Measurements from ENCODE around the gene KCNJ15. TPM values are rescaled to one million over a fixed set of nuclear protein-coding genes. Genes with fewer than 3 reads are reported as not detected.
A peak's percentile ranks its signal among the peaks of the same experiment; 100 is the strongest.

The KCNJ15 gene
- total and polyA plus RNA-seq, 2 of the 13 experiments (the other 11 are each of a cell fraction or from before 2014, with no cell fraction given) = not detected

DNA sequence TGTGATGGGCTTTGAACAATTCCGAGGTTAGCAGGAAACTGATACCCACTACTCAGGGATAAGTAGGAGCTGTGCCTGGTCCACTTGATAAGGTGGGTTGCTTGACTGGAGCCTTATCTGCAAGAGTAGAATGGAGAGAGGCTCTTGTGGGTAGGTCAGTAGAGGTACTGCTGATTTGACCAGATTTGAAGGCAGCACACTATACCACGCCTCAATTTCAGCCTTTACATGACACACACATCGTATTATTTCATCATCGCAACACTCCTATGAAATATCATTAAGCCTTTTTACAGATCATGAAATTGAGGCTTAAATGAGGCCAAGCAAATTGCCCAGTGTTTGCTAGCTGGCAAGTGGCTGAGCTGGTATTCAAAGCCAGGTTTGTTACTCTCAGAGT is 69.6 kb downstream of the KCNJ15 start:
- H3K36me3 ChIP-seq (replicated peaks in 1 of 2; ENCODE audit: control insufficient read depth in 1 of 2, insufficient read depth in 2 of 2, low read length in 2 of 2) = no peaks in the 10 kb centered on the region
- BruUV-seq (replicated peaks) = no TSS peak
- in situ Hi-C loops (cut with HindIII; ENCODE audit: extremely low pct_ligation_motif_present, low pct_unique_long_range_greater_than_20kb) = no loop called here
- no peak overlapping the region for H3K4me3 ChIP-seq (replicated peaks in 1 of 3; ENCODE audit: insufficient read depth in 1 of 3, low read depth in 2 of 3, low read length in 3 of 3)
- H3K9ac ChIP-seq (ENCODE audit: insufficient read depth, low read depth, low read length) = no peak overlapping the region
- no peak overlapping the region for H3K4me2 ChIP-seq (ENCODE audit: low read depth, low read length)
- H3K9me3 ChIP-seq (ENCODE audit: low read length) = no peaks in the 10 kb centered on the region
- ChIA-PET POLR2A (no interaction called here), CTCF (ENCODE audit: low intra/inter-chr PET ratio, low total read pairs) (no interaction called here)
- no peak for FAIRE-seq
- no peak for ATAC-seq
- DNase-seq (ENCODE audit: low spot score) = no peak
- H3K4me1 ChIP-seq (ENCODE audit: insufficient read depth, low read length) = no peaks in the 10 kb centered on the region
- no peak overlapping the region for H2AFZ ChIP-seq (ENCODE audit: low read length)
- no peaks in the 10 kb centered on the region; a peak in 1 of 5 replicates for H3K27me3 ChIP-seq (ENCODE audit: control insufficient read depth in 1 of 2, insufficient read depth in 2 of 2, low read length in 2 of 2)
- no peaks in the 10 kb centered on the region for H3K79me2 ChIP-seq (ENCODE audit: insufficient read depth, low read length)
- intact Hi-C loops (cut with micrococcal nuclease; ENCODE audit: unreplicated experiment) = no loop called here
- H3K27ac ChIP-seq (ENCODE audit: extremely low read length, insufficient read depth, low read length) = no peak overlapping the region
- WGBS (ENCODE audit: low lambda C conversion rate) = 47% methylated on average over 4 of the region's 4 CpGs
- TF ChIP-seq HIVEP1 (CRISPR knock-in tag; IDR thresholded peaks at IDR 0.05) (no peak), CEBPB (IDR thresholded peaks at IDR 0.05; ENCODE audit: borderline replicate concordance, low read depth, low read length) (peak; percentile 37), ATF7 (IDR thresholded peaks at IDR 0.05) (peak; percentile 34; the same call in 1 of the 2 replicates), ATF7 (CRISPR knock-in tag; IDR thresholded peaks at IDR 0.05) (no peak)
- no peaks in the 10 kb centered on the region for H4K20me1 ChIP-seq (ENCODE audit: insufficient read depth, low read length)

DNA sequence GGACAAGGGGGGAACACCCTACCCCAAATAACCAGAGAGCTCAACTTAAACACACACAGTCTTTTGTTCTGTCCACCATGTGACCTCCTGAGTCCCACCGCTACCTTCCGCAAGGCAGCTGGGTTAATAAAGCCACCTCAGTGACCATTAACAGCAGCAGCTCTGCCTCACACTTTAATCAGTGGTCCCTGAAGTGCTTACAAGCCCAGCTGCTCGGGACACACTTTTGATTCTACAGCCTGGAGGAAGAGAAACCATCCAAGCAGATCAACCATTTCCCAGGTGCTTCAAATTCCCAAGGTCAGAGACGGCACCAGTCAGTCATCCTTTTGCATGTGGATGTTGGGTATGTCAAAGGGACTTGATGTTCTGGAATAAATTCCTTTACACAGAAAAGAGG is 70.1 kb downstream of the KCNJ15 start:
- POLR2A ChIA-PET = no interaction called here
- Histone ChIP-seq H4K20me1 (ENCODE audit: insufficient read depth, low read length) (no peaks in the 10 kb centered on the region), H3K4me1 (ENCODE audit: insufficient read depth, low read length) (no peaks in the 10 kb centered on the region), H3K36me3 (replicated peaks in 1 of 2; ENCODE audit: control insufficient read depth in 1 of 2, insufficient read depth in 2 of 2, low read length in 2 of 2) (no peaks in the 10 kb centered on the region), H2AFZ (ENCODE audit: low read length) (no peak overlapping the region), H3K4me2 (ENCODE audit: low read depth, low read length) (no peak overlapping the region), H3K9me3 (ENCODE audit: low read length) (no peaks in the 10 kb centered on the region), H3K4me3 (replicated peaks in 1 of 3; ENCODE audit: insufficient read depth in 1 of 3, low read depth in 2 of 3, low read length in 3 of 3) (no peak overlapping the region), H3K27ac (ENCODE audit: extremely low read length, insufficient read depth, low read length) (no peak overlapping the region), H3K27me3 (ENCODE audit: control insufficient read depth in 1 of 2, insufficient read depth in 2 of 2, low read length in 2 of 2) (no peaks in the 10 kb centered on the region; a peak in 1 of 5 replicates), H3K9ac (ENCODE audit: insufficient read depth, low read depth, low read length) (no peak overlapping the region), H3K79me2 (ENCODE audit: insufficient read depth, low read length) (no peaks in the 10 kb centered on the region)
- ATAC-seq = no peak
- intact Hi-C loops (cut with micrococcal nuclease; ENCODE audit: unreplicated experiment) (no loop called here), in situ Hi-C loops (cut with HindIII; ENCODE audit: extremely low pct_ligation_motif_present, low pct_unique_long_range_greater_than_20kb) (no loop called here)
- no peak for FAIRE-seq
- CTCF ChIA-PET (ENCODE audit: low intra/inter-chr PET ratio, low total read pairs) = no interaction called here
- no TSS peak for BruUV-seq (replicated peaks)
- 57% methylated on average over 4 of the region's 4 CpGs for whole genome bisulfite sequencing (ENCODE audit: low lambda C conversion rate)
- no peak for DNase-seq (ENCODE audit: low spot score)
- TF ChIP-seq DR1 (CRISPR knock-in tag; IDR thresholded peaks at IDR 0.05) (no peak), ZNF121 (CRISPR knock-in tag; IDR thresholded peaks at IDR 0.05) (no peak), PITX1 (CRISPR knock-in tag; IDR thresholded peaks at IDR 0.05) (no peak), TAF15 (IDR thresholded peaks at IDR 0.05; ENCODE audit: low read depth, low read length, poor library complexity, severe bottlenecking) (no peak), RBFOX2 (IDR thresholded peaks at IDR 0.05; ENCODE audit: low read depth, low read length) (no peak), TOPORS (CRISPR knock-in tag; IDR thresholded peaks at IDR 0.05) (no peak), MIER3 (CRISPR knock-in tag; IDR thresholded peaks at IDR 0.05; ENCODE audit: borderline replicate concordance) (no peak), ZNF367 (CRISPR knock-in tag; IDR thresholded peaks at IDR 0.05; ENCODE audit: borderline replicate concordance) (no peak)
- TF ChIP-seq, protein P1, sequence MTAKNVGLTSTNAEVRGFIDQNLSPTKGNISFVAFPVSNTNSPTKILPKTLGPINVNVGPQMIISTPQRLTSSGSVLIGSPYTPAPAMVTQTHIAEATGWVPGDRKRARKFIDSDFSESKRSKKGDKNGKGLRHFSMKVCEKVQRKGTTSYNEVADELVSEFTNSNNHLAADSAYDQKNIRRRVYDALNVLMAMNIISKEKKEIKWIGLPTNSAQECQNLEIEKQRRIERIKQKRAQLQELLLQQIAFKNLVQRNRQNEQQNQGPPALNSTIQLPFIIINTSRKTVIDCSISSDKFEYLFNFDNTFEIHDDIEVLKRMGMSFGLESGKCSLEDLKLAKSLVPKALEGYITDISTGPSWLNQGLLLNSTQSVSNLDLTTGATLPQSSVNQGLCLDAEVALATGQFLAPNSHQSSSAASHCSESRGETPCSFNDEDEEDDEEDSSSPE (CRISPR knock-in tag; IDR thresholded peaks at IDR 0.05) = no peak
- TF ChIP-seq, protein P2, sequence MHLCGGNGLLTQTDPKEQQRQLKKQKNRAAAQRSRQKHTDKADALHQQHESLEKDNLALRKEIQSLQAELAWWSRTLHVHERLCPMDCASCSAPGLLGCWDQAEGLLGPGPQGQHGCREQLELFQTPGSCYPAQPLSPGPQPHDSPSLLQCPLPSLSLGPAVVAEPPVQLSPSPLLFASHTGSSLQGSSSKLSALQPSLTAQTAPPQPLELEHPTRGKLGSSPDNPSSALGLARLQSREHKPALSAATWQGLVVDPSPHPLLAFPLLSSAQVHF (CRISPR knock-in tag; IDR thresholded peaks at IDR 0.05) = no peak
